Astrocyte (in vitro differentiated cells and primary cell): Measurements from ENCODE around the gene TLNRD1.

Source experiments
- CTCF ChIP-seq: IDR thresholded peaks from 2 replicates; pipeline ENCODE4 v1.5.1; 2011; ENCODE audit warnings: low read depth, mild to moderate bottlenecking, inconsistent platforms, low read length, moderate library complexity; ENCODE audit not compliant: insufficient read depth
- EZH2 ChIP-seq: IDR thresholded peaks from 2 replicates; pipeline ENCODE4 v1.6.1; 2012; ENCODE audit warnings: mild to moderate bottlenecking, low read length, inconsistent platforms; ENCODE audit not compliant: insufficient read depth

- TF ChIP-seq CTCF (peak; percentile 76), EZH2 (no peak)
Measured at GRCh38 chr15:80970018-80970657, 30.6 kb upstream of the TLNRD1 start.
